ENCODE measurements around the gene LRRIQ1. TPM values are rescaled to one million over a fixed set of nuclear protein-coding genes. Genes with fewer than 3 reads are reported as not detected.

Gene LRRIQ1, protein sequence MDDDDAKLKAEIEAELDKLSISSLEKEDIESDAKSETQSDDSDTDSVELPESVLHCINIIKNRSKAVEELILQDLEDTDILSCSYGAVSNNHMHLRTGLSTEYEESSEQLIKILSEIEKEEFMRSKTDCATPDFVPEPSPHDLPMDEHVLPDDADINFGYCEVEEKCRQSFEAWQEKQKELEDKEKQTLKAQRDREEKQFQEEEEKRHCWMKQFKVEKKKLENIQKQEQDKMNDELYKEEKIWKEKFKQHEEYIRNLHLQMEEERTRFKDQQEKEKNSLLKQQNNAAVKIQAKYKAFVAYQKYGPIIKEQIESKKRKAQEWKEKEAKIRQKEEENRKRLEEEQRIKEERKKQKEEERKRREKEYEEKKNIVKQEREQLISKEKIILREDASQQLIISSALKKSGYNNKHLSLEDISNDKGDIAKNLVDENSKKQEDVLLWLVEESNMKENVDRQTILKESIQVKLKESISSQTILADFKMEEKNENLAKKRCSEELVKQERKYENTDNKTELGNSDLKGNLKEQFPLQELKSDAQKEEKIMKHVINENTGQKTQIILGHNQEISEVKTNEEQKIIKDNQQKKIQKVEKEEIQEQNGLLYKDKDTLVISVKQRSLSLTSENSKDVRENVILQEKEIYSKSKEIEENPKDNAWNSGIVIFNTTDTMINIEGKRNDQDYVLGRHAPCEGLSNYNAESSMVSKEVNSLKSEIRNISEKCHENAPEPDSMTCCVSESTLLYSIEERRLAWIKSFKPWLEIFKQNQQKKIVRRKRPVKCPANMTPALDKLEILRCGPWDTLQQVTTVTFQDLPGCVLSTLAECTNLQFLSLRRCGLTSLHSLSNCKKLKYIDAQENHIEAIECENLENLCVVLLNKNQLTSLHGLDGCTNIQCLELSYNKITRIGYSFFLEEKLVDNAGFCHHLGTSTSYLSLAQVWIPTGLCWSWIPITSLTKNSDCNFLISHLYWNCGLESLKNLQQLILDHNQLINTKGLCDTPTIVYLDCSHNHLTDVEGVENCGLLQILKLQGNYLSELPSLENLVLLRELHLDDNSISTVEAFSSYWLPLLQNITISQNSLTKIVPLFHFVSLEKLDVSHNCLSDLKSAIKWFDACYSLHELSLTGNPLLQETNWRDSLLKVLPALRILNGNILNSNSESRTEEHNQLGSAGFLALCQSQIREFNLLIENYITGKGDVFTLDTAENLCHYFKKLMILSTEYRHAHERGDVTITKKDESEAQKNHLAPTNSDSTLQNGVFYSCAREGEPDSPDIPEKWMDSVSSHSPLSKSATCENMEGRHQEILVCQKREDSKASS (N-terminal part only)
- 17.0 TPM for total RNA-seq

DNA sequence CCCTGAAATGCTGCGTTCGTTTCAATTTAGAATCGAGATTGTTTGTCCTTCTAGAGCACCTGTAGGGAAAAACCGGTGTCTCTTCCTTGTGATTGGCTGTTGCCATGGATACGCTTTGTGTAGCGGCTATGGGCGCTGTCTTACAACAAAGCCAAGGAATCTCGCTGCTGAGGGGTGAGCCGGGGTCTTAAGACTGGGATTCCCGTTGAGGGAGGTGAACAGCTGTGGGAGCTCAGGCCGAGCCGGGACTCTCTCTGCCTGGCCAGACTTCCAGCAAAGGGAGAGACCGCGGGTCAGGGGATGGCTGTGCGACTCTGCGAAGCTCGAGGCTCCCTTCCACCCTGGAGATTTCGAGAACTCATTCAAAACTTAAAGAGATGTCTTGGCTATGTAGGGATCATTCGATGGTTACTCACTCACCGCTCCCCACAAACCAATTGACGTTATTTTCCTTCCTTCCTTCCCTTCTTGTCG lies at the start of gene LRRIQ1, which contains the start of gene TSPAN19:
LRRIQ1 (plus strand) TSS at position 118 of the 474 bp plus-strand sequence. CDS start 1,826 bp downstream, outside the sequence.
TSPAN19 (minus strand) TSS at position 44 of the 474 bp plus-strand sequence. CDS start 6,331 bp downstream, outside the sequence.

DNA sequence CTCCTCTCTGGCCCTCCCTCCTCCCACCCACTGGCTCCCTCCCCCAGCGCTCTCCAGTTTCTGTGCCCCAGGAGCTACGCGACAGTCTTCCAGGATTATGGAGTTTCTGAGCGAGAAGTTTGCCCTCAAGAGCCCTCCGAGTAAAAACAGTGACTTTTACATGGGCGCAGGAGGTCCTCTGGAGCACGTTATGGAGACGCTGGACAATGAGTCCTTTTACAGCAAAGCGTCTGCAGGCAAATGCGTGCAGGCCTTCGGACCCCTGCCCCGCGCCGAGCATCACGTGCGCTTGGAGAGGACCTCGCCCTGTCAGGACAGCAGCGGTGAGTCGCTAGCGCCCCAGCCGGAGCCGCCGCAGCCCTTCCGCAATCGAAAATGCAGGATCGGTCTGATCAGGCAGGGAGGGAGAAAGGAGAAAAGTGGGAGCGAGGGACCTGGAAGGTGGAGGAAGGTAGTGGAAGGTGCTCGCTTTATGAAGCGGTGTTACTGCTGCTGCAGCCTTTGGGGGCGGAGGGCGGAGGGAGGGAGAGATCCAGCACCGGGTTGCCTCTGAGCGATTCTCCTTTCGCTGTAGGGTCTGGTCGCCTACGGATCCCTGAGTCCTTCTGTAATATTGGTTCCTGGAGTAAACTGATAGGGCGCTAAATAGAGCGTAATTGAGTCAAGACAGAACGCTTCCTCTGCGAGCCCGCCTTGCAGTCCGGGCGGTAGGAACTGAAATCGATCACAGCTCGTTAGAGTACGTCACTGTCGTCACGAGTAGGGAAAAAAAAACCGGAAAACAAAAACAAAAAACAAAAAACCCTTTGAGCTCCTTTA lies 244.2 kb downstream of the LRRIQ1 start, which contains the start of gene ALX1:
ALX1 (plus strand) TSS at position 56 of the 819 bp plus-strand sequence; CDS start at position 98, 42 bp downstream.

Other genes starting within 250 kb of the LRRIQ1 start
- gene SLC6A15, start 123.6 kb upstream of the LRRIQ1 start, total RNA-seq = 0.58 TPM
- 0.41 TPM for gene TSPAN19, start 74 bp upstream of the LRRIQ1 start, total RNA-seq
- 40.2 TPM for gene ALX1, start 243.9 kb downstream of the LRRIQ1 start, total RNA-seq